AG10803 (cell line): ENCODE results near the gene PCDHA7.
"Not testable (repeated sequence)": the region's sequence is repeated elsewhere in the genome, so short reads cannot be mapped to it uniquely, and the experiment has no call there.

Source experiments
- DNase-seq: peaks from one replicate; pipeline ENCODE4 v3.0.0; 2010; ENCODE audit warnings: low read depth
- H3K4me3 ChIP-seq: 2 replicates; pipeline ENCODE4 v1.5.1; 2011; ENCODE audit warnings: mild to moderate bottlenecking, low read length, control low read depth
- CTCF ChIP-seq: conservative IDR thresholded peaks from 2 replicates; pipeline ENCODE4 v1.5.1; 2011; ENCODE audit warnings: mild to moderate bottlenecking, low read length, control low read depth, inconsistent platforms

Gene PCDHA7

GRCh38 chr5:140875085-140876065 is 41.3 kb downstream of the PCDHA7 start, which contains the start of gene PCDHA12:
PCDHA12 (plus strand) TSS chr5:140875308; CDS start chr5:140875473, 165 bp downstream.
- H3K4me3 ChIP-seq: no peak within 1 kb of the TSS
- DNase-seq: no peak

DNA sequence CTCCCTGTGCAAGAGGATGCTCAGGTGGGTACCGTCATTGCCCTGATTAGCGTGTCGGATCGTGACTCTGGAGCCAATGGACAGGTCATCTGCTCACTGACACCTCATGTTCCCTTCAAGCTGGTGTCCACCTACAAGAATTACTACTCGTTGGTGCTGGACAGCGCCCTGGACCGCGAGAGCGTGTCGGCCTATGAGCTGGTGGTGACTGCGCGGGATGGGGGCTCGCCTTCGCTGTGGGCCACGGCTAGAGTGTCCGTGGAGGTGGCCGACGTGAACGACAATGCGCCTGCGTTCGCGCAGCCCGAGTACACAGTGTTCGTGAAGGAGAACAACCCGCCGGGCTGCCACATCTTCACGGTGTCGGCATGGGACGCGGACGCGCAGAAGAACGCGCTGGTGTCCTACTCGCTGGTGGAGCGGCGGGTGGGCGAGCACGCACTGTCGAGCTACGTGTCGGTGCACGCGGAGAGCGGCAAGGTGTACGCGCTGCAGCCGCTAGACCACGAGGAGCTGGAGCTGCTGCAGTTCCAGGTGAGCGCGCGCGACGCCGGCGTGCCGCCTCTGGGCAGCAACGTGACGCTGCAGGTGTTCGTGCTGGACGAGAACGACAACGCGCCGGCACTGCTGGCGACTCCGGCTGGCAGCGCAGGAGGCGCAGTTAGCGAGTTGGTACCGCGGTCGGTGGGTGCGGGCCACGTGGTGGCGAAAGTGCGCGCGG is 42.6 kb downstream of the PCDHA7 start:
- not testable (repeated sequence) for H3K4me3 ChIP-seq

More at GRCh38 chr5:140875085-140876065, 41.3 kb downstream of the PCDHA7 start, which contains the start of gene PCDHA12:
- no peak for TF ChIP-seq CTCF

GRCh38 chr5:140877262-140877581 is 43.2 kb downstream of the PCDHA7 start:
- H3K4me3 ChIP-seq: no peak overlapping the region
- no peak for DNase-seq
- no peak for TF ChIP-seq CTCF

More for the DNA sequence above, 42.6 kb downstream of the PCDHA7 start:
- DNase-seq: not testable (repeated sequence)

GRCh38 chr5:140881889-140882590 is 48.0 kb downstream of the PCDHA7 start, which contains the start of gene PCDHA13:
PCDHA13 (plus strand) TSS chr5:140882124; CDS start chr5:140882269, 145 bp downstream.
- H3K4me3 ChIP-seq: no peak within 1 kb of the TSS
- TF ChIP-seq CTCF: 0 out of 2 replicates have a peak, but pooled peaks have one; percentile 9
- DNase-seq: no peak

DNA sequence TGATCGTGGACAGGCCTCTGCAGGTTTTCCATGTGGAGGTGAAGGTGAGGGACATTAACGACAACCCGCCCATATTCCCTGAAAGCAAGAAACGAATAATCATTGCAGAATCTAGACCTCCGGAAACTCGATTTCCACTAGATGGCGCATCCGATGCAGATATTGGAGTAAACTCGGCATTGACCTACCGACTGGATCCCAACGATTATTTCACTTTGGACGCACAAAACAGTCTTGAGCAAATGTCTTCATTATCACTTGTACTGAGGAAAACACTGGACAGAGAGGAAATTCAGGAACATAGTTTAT is 48.5 kb downstream of the PCDHA7 start:
- TF ChIP-seq CTCF: no peak
- no peak overlapping the region for H3K4me3 ChIP-seq
- no peak for DNase-seq

GRCh38 chr5:140883373-140883772 is 49.3 kb downstream of the PCDHA7 start:
- TF ChIP-seq CTCF: no peak
- H3K4me3 ChIP-seq: no peak overlapping the region
- no peak for DNase-seq

GRCh38 chr5:140883927-140884697 is 50.0 kb downstream of the PCDHA7 start:
- no peak for DNase-seq
- no peak for TF ChIP-seq CTCF
- H3K4me3 ChIP-seq: no peak overlapping the region
